HepG2 (cell line): Measurements from ENCODE around the gene IGF1. TPM values are rescaled to one million over a fixed set of nuclear protein-coding genes. Genes with fewer than 3 reads are reported as not detected.

Experiments used
- ATAC-seq: fragments of 200-7000 bp; cut with Tn5 transposase; 3 replicates; pipeline ENCODE4 v1.9.1; 2020; ENCODE audit warnings: mild to moderate bottlenecking, moderate library complexity
- BruUV-seq: library from RNA; stranded (reverse); fragments of 400-500 nt; replicated peaks from 2 replicates; lab custom pipeline; 2021; lab: Mats Ljungman, UMichigan
- CTCF ChIA-PET: fragments of 300-600 bp; formaldehyde crosslinking; extraction: SDS; loops from one replicate; lab custom pipeline; 2021; ENCODE audit warnings: low total read pairs, inconsistent platforms, low intra/inter-chr PET ratio; lab: Yijun Ruan, JAX
- POLR2A ChIA-PET: fragments of 350-600 bp; sonication (Branson Sonifier 250); formaldehyde crosslinking; loops from one replicate; lab custom pipeline; 2020; ENCODE audit warnings: antibody characterized with exemption, inconsistent platforms; lab: Yijun Ruan, JAX
- DNase-seq: peaks from one replicate; pipeline ENCODE4 v3.0.0-alpha.2; 2015; ENCODE audit warnings: low spot score
- FAIRE-seq: peaks from 3 replicates; lab custom pipeline; 2011; peaks lifted over from hg19 to GRCh38; lab: Jason Lieb, UNC
- H2AFZ ChIP-seq: one replicate; pipeline ENCODE4 v1.6.1; 2011; ENCODE audit warnings: low read length, inconsistent platforms
- H3K27ac ChIP-seq: fragments of 300-600 bp; 3 replicates; pipeline ENCODE4 v1.8.0; 2011; ENCODE audit warnings: mixed run types, mild to moderate bottlenecking, mixed read lengths, low read length, inconsistent platforms; ENCODE audit not compliant: insufficient read depth; ENCODE audit errors: extremely low read length
- H3K27me3 ChIP-seq, 2 experiments: fragments of 200-600 bp in 1 of 2; 2 replicates in 1 of 2; 3 replicates in 1 of 2; pipeline versions ENCODE4 v1.6.0 to v1.8.0; 2011; ENCODE audit warnings: low read length in 2 of 2, mild to moderate bottlenecking in 2 of 2, moderate library complexity in 2 of 2, inconsistent platforms in 1 of 2; ENCODE audit not compliant: insufficient read depth in 2 of 2, control insufficient read depth in 1 of 2
- H3K36me3 ChIP-seq, 2 experiments: fragments of 200-600 bp in 1 of 2; replicated peaks in 1 of 2; 2 replicates in 1 of 2; 3 replicates in 1 of 2; pipeline versions ENCODE4 v1.5.1 to v1.8.0; 2011; ENCODE audit warnings: low read length in 2 of 2, inconsistent platforms in 1 of 2; ENCODE audit not compliant: insufficient read depth in 2 of 2, control insufficient read depth in 1 of 2
- H3K4me1 ChIP-seq: 2 replicates; pipeline ENCODE4 v1.5.1; 2012; ENCODE audit warnings: low read length, inconsistent platforms; ENCODE audit not compliant: insufficient read depth
- H3K4me2 ChIP-seq: 2 replicates; pipeline ENCODE4 v1.6.0; 2011; ENCODE audit warnings: low read depth, low read length, inconsistent platforms
- H3K4me3 ChIP-seq, 3 experiments: fragments of 200-600 bp in 1 of 3; sonication (generic), shearing (Covaris generic) in 1 of 3; replicated peaks in 1 of 3; 2 replicates each; pipeline ENCODE4 v1.5.1; 2011 to 2016; ENCODE audit warnings: low read length in 3 of 3, inconsistent platforms in 2 of 3, low read depth in 2 of 3, mild to moderate bottlenecking in 2 of 3, control low read depth in 1 of 3, mixed read lengths in 1 of 3; ENCODE audit not compliant: insufficient read depth in 1 of 3
- H3K79me2 ChIP-seq: one replicate; pipeline ENCODE4 v1.6.1; 2011; ENCODE audit warnings: low read length, inconsistent platforms; ENCODE audit not compliant: insufficient read depth
- H3K9ac ChIP-seq: 2 replicates; pipeline ENCODE4 v1.6.0; 2011; ENCODE audit warnings: mild to moderate bottlenecking, low read depth, low read length, inconsistent platforms; ENCODE audit not compliant: insufficient read depth
- H3K9me3 ChIP-seq: 2 replicates; pipeline ENCODE4 v1.5.1; 2012; ENCODE audit warnings: mild to moderate bottlenecking, low read length
- H4K20me1 ChIP-seq: 2 replicates; pipeline ENCODE4 v1.6.0; 2011; ENCODE audit warnings: inconsistent platforms, mild to moderate bottlenecking, low read length, moderate library complexity; ENCODE audit not compliant: insufficient read depth
- ATF4 ChIP-seq, 2 experiments: fragments of 450-650 bp in 1 of 2; sonication (generic) in 1 of 2; formaldehyde crosslinking; IDR thresholded peaks; 2 replicates each; pipeline versions ENCODE4 v1.5.0 to v1.8.0; 2020 to 2022; ENCODE audit warnings: mild to moderate bottlenecking in 1 of 2, missing genetic modification reagents in 1 of 2
- CEBPB ChIP-seq: IDR thresholded peaks from 2 replicates; pipeline ENCODE4 v1.6.1; 2011; ENCODE audit warnings: low read depth, low read length, improper control_type of control experiment, borderline replicate concordance
- CREB1 ChIP-seq, 2 experiments: fragments of 450-650 bp in 1 of 2; IDR thresholded peaks; 2 replicates each; pipeline ENCODE4 v1.6.1; 2016 to 2017; ENCODE audit warnings: control low read depth in 1 of 2, mild to moderate bottlenecking in 1 of 2, missing compliant biosample characterization in 1 of 2, missing genetic modification characterization in 1 of 2
- EED ChIP-seq: sonication (generic); formaldehyde crosslinking; IDR thresholded peaks from 2 replicates; pipeline ENCODE4 v1.5.0; 2020; ENCODE audit warnings: mild to moderate bottlenecking, missing genetic modification reagents
- KAT8 ChIP-seq: IDR thresholded peaks from 2 replicates; pipeline ENCODE4 v1.6.1; 2016; ENCODE audit warnings: missing genetic modification reagents, missing compliant biosample characterization
- MAFF ChIP-seq: IDR thresholded peaks from 2 replicates; pipeline ENCODE4 v1.6.1; 2011; ENCODE audit warnings: low read depth, low read length, improper control_type of control experiment
- RBAK ChIP-seq: sonication (generic); formaldehyde crosslinking; IDR thresholded peaks from 2 replicates; pipeline ENCODE4 v1.5.1; 2020; ENCODE audit warnings: mild to moderate bottlenecking, missing genetic modification reagents
- ZBTB8A ChIP-seq: sonication (generic); formaldehyde crosslinking; IDR thresholded peaks from 2 replicates; pipeline ENCODE4 v1.4.0; 2020; ENCODE audit warnings: mild to moderate bottlenecking, low read depth, missing genetic modification reagents, borderline replicate concordance
- ZNF24 ChIP-seq: fragments of 450-650 bp; IDR thresholded peaks from 2 replicates; pipeline ENCODE4 v1.6.1; 2017; ENCODE audit warnings: antibody characterized with exemption, mild to moderate bottlenecking
- ZNF441 ChIP-seq: sonication (generic); formaldehyde crosslinking; IDR thresholded peaks from 2 replicates; pipeline ENCODE4 v1.7.0; 2021; ENCODE audit warnings: missing genetic modification reagents, borderline replicate concordance
- WGBS: methylation state at CpG from one replicate; pipeline ENCODE4 v1.1.6; 2017; ENCODE audit warnings: low lambda C conversion rate; 5-methylcytosine and 5-hydroxymethylcytosine counted together
- in situ Hi-C: cut with HindIII; loops from 2 replicates; pipeline ENCODE4 v1.10.0; 2017; ENCODE audit warnings: low pct_unique_long_range_greater_than_20kb; ENCODE audit not compliant: extremely low pct_ligation_motif_present
- intact Hi-C: fragments of 100-400 bp; cut with micrococcal nuclease; formaldehyde crosslinking; loops from one replicate; pipeline ENCODE4 v1.10.0; 2022; ENCODE audit not compliant: unreplicated experiment
- polyA plus RNA-seq, 8 experiments: library from polyadenylated mRNA; depleted of rRNA in 3 of 8; stranded (reverse) in 7 of 8; unstranded in 1 of 8; fragments of >200 nt; fragmentation: Illumina TruSeq in 4 of 8; extraction: Trizol in 4 of 8; gene quantifications; 2 replicates each; pipeline versions ENCODE4 v1.2.1 to v1.2.3, GENCODE V29; 2011 to 2016; ENCODE audit warnings: low read depth in 4 of 8, missing spikeins in 1 of 8, mixed read lengths in 1 of 8; ENCODE audit not compliant: insufficient read depth in 1 of 8
- total RNA-seq, 5 experiments: library from RNA; depleted of rRNA; stranded (reverse); fragments of >200 nt; fragmentation: Illumina TruSeq; extraction: Trizol; gene quantifications; 2 replicates each; pipeline ENCODE4 v1.2.3, GENCODE V29; 2016; ENCODE audit warnings: low read depth in 1 of 5
- TF ChIP-seq, protein P1 (sequence below): sonication (generic); formaldehyde crosslinking; IDR thresholded peaks from 2 replicates; pipeline ENCODE4 v1.4.0; 2020; ENCODE audit warnings: missing genetic modification reagents, borderline replicate concordance

The IGF1 gene
- total and polyA plus RNA-seq, 2 of the 13 experiments (the other 11 are each of a cell fraction or from before 2014, with no cell fraction given): not detected

- Histone ChIP-seq H3K4me1 (0 out of 2 replicates have a peak, but pooled peaks cover 6% of the 10 kb centered on the region), H3K4me3 (no peak overlapping the region), H3K27ac (no peak overlapping the region), H3K9me3 (no peaks in the 10 kb centered on the region), H2AFZ (no peak overlapping the region), H4K20me1 (no peaks in the 10 kb centered on the region), H3K36me3 (no peaks in the 10 kb centered on the region), H3K79me2 (no peaks in the 10 kb centered on the region), H3K9ac (no peak overlapping the region), H3K27me3 (no peaks in the 10 kb centered on the region), H3K4me2 (no peak overlapping the region)
- in situ Hi-C loops (no loop called here), intact Hi-C loops (loop anchor here (2.0 kb wide), 1 partner anchor 15 kb away; no protein-coding TSS in a partner anchor)
- no TSS peak for BruUV-seq
- 32% methylated on average over 11 of the region's 11 CpGs for WGBS
- FAIRE-seq (no peak), DNase-seq (no peak), ATAC-seq (no peak)
- TF ChIP-seq ZBTB8A (CRISPR knock-in tag) (no peak), RBAK (CRISPR knock-in tag) (no peak), MAFF (no peak), CREB1 (IDR thresholded peaks at IDR 0.05) (no peak), CREB1 (CRISPR knock-in tag; IDR thresholded peaks at IDR 0.05) (no peak)
- ChIA-PET CTCF (no interaction called here), POLR2A (no interaction called here)
Measured at GRCh38 chr12:102439426-102440405, 40.6 kb downstream of the IGF1 start.

GRCh38 chr12:102438827-102439210 lies 41.5 kb downstream of the IGF1 start:
- no peak overlapping the region for H3K27ac ChIP-seq
- no peak overlapping the region for H3K4me2 ChIP-seq
- TF ChIP-seq, protein P1, sequence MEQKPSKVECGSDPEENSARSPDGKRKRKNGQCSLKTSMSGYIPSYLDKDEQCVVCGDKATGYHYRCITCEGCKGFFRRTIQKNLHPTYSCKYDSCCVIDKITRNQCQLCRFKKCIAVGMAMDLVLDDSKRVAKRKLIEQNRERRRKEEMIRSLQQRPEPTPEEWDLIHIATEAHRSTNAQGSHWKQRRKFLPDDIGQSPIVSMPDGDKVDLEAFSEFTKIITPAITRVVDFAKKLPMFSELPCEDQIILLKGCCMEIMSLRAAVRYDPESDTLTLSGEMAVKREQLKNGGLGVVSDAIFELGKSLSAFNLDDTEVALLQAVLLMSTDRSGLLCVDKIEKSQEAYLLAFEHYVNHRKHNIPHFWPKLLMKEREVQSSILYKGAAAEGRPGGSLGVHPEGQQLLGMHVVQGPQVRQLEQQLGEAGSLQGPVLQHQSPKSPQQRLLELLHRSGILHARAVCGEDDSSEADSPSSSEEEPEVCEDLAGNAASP (CRISPR knock-in tag): no peak
- TF ChIP-seq ZNF441 (CRISPR knock-in tag) (no peak), CEBPB (no peak), EED (CRISPR knock-in tag) (no peak), ZNF24 (no peak), ATF4 (CRISPR knock-in tag; IDR thresholded peaks at IDR 0.05) (no peak), KAT8 (no peak)
- FAIRE-seq (no peak), DNase-seq (no peak), ATAC-seq (no peak)
- no peak overlapping the region for H2AFZ ChIP-seq
- H3K27me3 ChIP-seq: no peaks in the 10 kb centered on the region
- POLR2A ChIA-PET: no interaction called here
- CTCF ChIA-PET: no interaction called here
- no peak overlapping the region for H3K9ac ChIP-seq
- 0 out of 2 replicates have a peak, but pooled peaks cover 6% of the 10 kb centered on the region for H3K4me1 ChIP-seq
- H3K4me3 ChIP-seq: no peak overlapping the region
- no peaks in the 10 kb centered on the region for H3K79me2 ChIP-seq
- no peaks in the 10 kb centered on the region for H3K36me3 ChIP-seq
- 4% methylated on average over 2 of the region's 2 CpGs for WGBS
- no TSS peak for BruUV-seq
- no peaks in the 10 kb centered on the region for H3K9me3 ChIP-seq
- no peaks in the 10 kb centered on the region for H4K20me1 ChIP-seq
- in situ Hi-C loops (no loop called here), intact Hi-C loops (no loop called here)
